ENCODE results near the gene RAB3IP. TPM values are rescaled to one million over a fixed set of nuclear protein-coding genes. Genes with fewer than 3 reads are reported as not detected.

RAB3IP gene
- total and polyA plus RNA-seq, 2 of the 4 experiments (the other 2 are of a cell fraction), result 1.5 to 2.7 TPM

GRCh38 chr12:69792533-69792932 lies 53.9 kb downstream of the RAB3IP start:
- Histone ChIP-seq H2BK5ac (ENCODE audit: low read depth, low read length, poor library complexity, severe bottlenecking) (no peak overlapping the region), H4K20me1 (ENCODE audit: insufficient read depth, low read length) (no peaks in the 10 kb centered on the region), H2BK20ac (ENCODE audit: low read depth, low read length) (no peak overlapping the region), H3K4me1 (ENCODE audit: control insufficient read depth, insufficient read depth, low read length) (no peaks in the 10 kb centered on the region), H3K79me1 (ENCODE audit: low read depth in 1 of 2, low read length in 2 of 2) (no peaks in the 10 kb centered on the region), H3K36me3 (ENCODE audit: control insufficient read depth, insufficient read depth, low read length) (no peaks in the 10 kb centered on the region), H4K91ac (ENCODE audit: insufficient read depth, low read depth, low read length) (no peak overlapping the region), H3K56ac (ENCODE audit: extremely low read depth, insufficient read depth, low read length) (no peak overlapping the region), H3K4ac (ENCODE audit: low read depth, low read length) (no peak overlapping the region), H3K4me2 (ENCODE audit: low read depth, low read length) (no peak overlapping the region), H3K9me1 (ENCODE audit: insufficient read depth, low read length) (no peaks in the 10 kb centered on the region), H2BK15ac (ENCODE audit: low read depth, low read length) (no peak overlapping the region), H2AK5ac (ENCODE audit: low read depth, low read length) (no peak overlapping the region), H3K14ac (replicated peaks; ENCODE audit: low read depth, low read length) (no peak overlapping the region), H3K23ac (ENCODE audit: low read depth, low read length) (no peak overlapping the region), H3K9me3 (ENCODE audit: control insufficient read depth, insufficient read depth, low read length) (no peaks in the 10 kb centered on the region), H2BK120ac (ENCODE audit: low read depth, low read length) (no peak overlapping the region), H3K27me3 (ENCODE audit: control insufficient read depth, insufficient read depth, low read length) (no peaks in the 10 kb centered on the region), H4K5ac (ENCODE audit: low read depth, low read length) (no peak overlapping the region), H3K27ac (ENCODE audit: insufficient read depth, low read length) (no peak overlapping the region), H2AFZ (replicated peaks; ENCODE audit: low read length, poor library complexity) (no peak overlapping the region), H2AK9ac (replicated peaks; ENCODE audit: low read depth, low read length, poor library complexity) (no peak overlapping the region), H4K8ac (ENCODE audit: low read depth in 2 of 2, low read length in 2 of 2) (no peak overlapping the region), H3K18ac (ENCODE audit: low read depth, low read length) (no peak overlapping the region), H3K4me3 (ENCODE audit: insufficient read depth, low read depth, low read length) (no peak overlapping the region), H3K9ac (ENCODE audit: low read depth, low read length) (no peak overlapping the region)
- DNase-seq (no peak), ATAC-seq (ENCODE audit: low read depth) (no peak)
- BruUV-seq (replicated peaks), result no TSS peak
- TF ChIP-seq CEBPB (IDR thresholded peaks at IDR 0.05; ENCODE audit: low read depth, low read length), result no peak
- no peak for TF ChIP-seq MXI1 (IDR thresholded peaks at IDR 0.05; ENCODE audit: borderline replicate concordance, low read depth, low read length)
- no peak for TF ChIP-seq USF2 (IDR thresholded peaks at IDR 0.05; ENCODE audit: low read depth, low read length)
- no peak for TF ChIP-seq RCOR1 (IDR thresholded peaks at IDR 0.05; ENCODE audit: insufficient replicate concordance, low read length)
- TF ChIP-seq CHD1 (IDR thresholded peaks at IDR 0.05; ENCODE audit: low read depth, low read length), result no peak
- no peak for TF ChIP-seq FOS (IDR thresholded peaks at IDR 0.05; ENCODE audit: low read depth, low read length)
- no peak for TF ChIP-seq MAZ (IDR thresholded peaks at IDR 0.05; ENCODE audit: borderline replicate concordance, low read depth, low read length)
- no peak for TF ChIP-seq RAD21 (IDR thresholded peaks at IDR 0.05; ENCODE audit: low read length)
- TF ChIP-seq BHLHE40 (IDR thresholded peaks at IDR 0.05; ENCODE audit: low read depth, low read length), result no peak
- no peak for TF ChIP-seq SMC3 (IDR thresholded peaks at IDR 0.05; ENCODE audit: low read depth, low read length)
- TF ChIP-seq NFE2L2 (IDR thresholded peaks at IDR 0.05; ENCODE audit: low read depth, low read length), result no peak
- no peak for TF ChIP-seq RFX5 (IDR thresholded peaks at IDR 0.05; ENCODE audit: low read depth, low read length)
- TF ChIP-seq POLR2A (IDR thresholded peaks at IDR 0.05; ENCODE audit: low read depth, low read length), result no peak
- no peak for TF ChIP-seq MAFK (IDR thresholded peaks at IDR 0.05; ENCODE audit: low read depth, low read length)
- no peak for TF ChIP-seq ELK1 (IDR thresholded peaks at IDR 0.05; ENCODE audit: borderline replicate concordance, low read depth, low read length)
- TF ChIP-seq CTCF (conservative IDR thresholded peaks at IDR 0.05; ENCODE audit: low read depth, low read length), result no peak
- intact Hi-C loops (cut with micrococcal nuclease), result no loop called here
- in situ Hi-C loops (cut with MboI; ENCODE audit: low sequenced_read_pairs), result no loop called here
- ChIA-PET POLR2A (ENCODE audit: unreplicated experiment) (no interaction called here), CTCF (no interaction called here)
- dilution Hi-C loops (cut with HindIII; ENCODE audit: low sequenced_read_pairs, unreplicated experiment), result no loop called here
- 100% methylated on average over 1 of the region's 2 CpGs; no CpG with 5 or more reads in 1 of the 2 experiments for WGBS, 2 experiments (ENCODE audit: extremely low coverage in 2 of 2, insufficient read length in 1 of 2)
